ENCODE data around the gene NR1H2.

Gene NR1H2

GRCh38 chr19:50420808-50421207 is 44.6 kb downstream of the NR1H2 start:
- ATAC-seq: no peak

GRCh38 chr19:50422397-50423278 is 46.4 kb downstream of the NR1H2 start:
- ATAC-seq: no peak
- TF ChIP-seq RARB (CRISPR knock-in tag; IDR thresholded peaks at IDR 0.05) (no peak), BACH2 (CRISPR knock-in tag; IDR thresholded peaks at IDR 0.05; ENCODE audit: borderline replicate concordance) (no peak), ZNF565 (CRISPR knock-in tag; conservative IDR thresholded peaks at IDR 0.05; ENCODE audit: low read depth) (no peak), ESRRG (CRISPR knock-in tag; IDR thresholded peaks at IDR 0.05) (no peak), TOX (CRISPR knock-in tag; IDR thresholded peaks at IDR 0.05; ENCODE audit: borderline replicate concordance) (no peak)
- TF ChIP-seq, protein P1, sequence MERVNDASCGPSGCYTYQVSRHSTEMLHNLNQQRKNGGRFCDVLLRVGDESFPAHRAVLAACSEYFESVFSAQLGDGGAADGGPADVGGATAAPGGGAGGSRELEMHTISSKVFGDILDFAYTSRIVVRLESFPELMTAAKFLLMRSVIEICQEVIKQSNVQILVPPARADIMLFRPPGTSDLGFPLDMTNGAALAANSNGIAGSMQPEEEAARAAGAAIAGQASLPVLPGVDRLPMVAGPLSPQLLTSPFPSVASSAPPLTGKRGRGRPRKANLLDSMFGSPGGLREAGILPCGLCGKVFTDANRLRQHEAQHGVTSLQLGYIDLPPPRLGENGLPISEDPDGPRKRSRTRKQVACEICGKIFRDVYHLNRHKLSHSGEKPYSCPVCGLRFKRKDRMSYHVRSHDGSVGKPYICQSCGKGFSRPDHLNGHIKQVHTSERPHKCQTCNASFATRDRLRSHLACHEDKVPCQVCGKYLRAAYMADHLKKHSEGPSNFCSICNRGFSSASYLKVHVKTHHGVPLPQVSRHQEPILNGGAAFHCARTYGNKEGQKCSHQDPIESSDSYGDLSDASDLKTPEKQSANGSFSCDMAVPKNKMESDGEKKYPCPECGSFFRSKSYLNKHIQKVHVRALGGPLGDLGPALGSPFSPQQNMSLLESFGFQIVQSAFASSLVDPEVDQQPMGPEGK (CRISPR knock-in tag; IDR thresholded peaks at IDR 0.05; ENCODE audit: borderline replicate concordance): no peak

More at GRCh38 chr19:50420808-50421207, 44.6 kb downstream of the NR1H2 start:
- TF ChIP-seq GLIS3 (CRISPR knock-in tag; IDR thresholded peaks at IDR 0.05) (no peak), ESRRG (CRISPR knock-in tag; IDR thresholded peaks at IDR 0.05) (no peak), ARNTL (CRISPR knock-in tag; IDR thresholded peaks at IDR 0.05; ENCODE audit: borderline replicate concordance, low read depth) (no peak), RARB (CRISPR knock-in tag; IDR thresholded peaks at IDR 0.05) (no peak), ZNF70 (CRISPR knock-in tag; IDR thresholded peaks at IDR 0.05) (no peak), OSR1 (CRISPR knock-in tag; IDR thresholded peaks at IDR 0.05) (no peak), ZNF565 (CRISPR knock-in tag; conservative IDR thresholded peaks at IDR 0.05; ENCODE audit: low read depth) (no peak), ZFP3 (CRISPR knock-in tag; IDR thresholded peaks at IDR 0.05) (no peak), POU6F1 (CRISPR knock-in tag; IDR thresholded peaks at IDR 0.05; ENCODE audit: borderline replicate concordance, low read depth) (no peak), CSDC2 (CRISPR knock-in tag; IDR thresholded peaks at IDR 0.05) (no peak), PPARA (CRISPR knock-in tag; IDR thresholded peaks at IDR 0.05; ENCODE audit: borderline replicate concordance) (no peak), TOX (CRISPR knock-in tag; IDR thresholded peaks at IDR 0.05; ENCODE audit: borderline replicate concordance) (no peak), TCF4 (CRISPR knock-in tag; IDR thresholded peaks at IDR 0.05; ENCODE audit: borderline replicate concordance) (no peak), ZC3H10 (CRISPR knock-in tag; IDR thresholded peaks at IDR 0.05) (no peak), BACH2 (CRISPR knock-in tag; IDR thresholded peaks at IDR 0.05; ENCODE audit: borderline replicate concordance) (no peak)
- TF ChIP-seq, protein P2, sequence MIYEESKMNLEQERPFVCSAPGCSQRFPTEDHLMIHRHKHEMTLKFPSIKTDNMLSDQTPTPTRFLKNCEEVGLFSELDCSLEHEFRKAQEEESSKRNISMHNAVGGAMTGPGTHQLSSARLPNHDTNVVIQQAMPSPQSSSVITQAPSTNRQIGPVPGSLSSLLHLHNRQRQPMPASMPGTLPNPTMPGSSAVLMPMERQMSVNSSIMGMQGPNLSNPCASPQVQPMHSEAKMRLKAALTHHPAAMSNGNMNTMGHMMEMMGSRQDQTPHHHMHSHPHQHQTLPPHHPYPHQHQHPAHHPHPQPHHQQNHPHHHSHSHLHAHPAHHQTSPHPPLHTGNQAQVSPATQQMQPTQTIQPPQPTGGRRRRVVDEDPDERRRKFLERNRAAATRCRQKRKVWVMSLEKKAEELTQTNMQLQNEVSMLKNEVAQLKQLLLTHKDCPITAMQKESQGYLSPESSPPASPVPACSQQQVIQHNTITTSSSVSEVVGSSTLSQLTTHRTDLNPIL (CRISPR knock-in tag; IDR thresholded peaks at IDR 0.05; ENCODE audit: low read depth): no peak
- TF ChIP-seq, protein P3, sequence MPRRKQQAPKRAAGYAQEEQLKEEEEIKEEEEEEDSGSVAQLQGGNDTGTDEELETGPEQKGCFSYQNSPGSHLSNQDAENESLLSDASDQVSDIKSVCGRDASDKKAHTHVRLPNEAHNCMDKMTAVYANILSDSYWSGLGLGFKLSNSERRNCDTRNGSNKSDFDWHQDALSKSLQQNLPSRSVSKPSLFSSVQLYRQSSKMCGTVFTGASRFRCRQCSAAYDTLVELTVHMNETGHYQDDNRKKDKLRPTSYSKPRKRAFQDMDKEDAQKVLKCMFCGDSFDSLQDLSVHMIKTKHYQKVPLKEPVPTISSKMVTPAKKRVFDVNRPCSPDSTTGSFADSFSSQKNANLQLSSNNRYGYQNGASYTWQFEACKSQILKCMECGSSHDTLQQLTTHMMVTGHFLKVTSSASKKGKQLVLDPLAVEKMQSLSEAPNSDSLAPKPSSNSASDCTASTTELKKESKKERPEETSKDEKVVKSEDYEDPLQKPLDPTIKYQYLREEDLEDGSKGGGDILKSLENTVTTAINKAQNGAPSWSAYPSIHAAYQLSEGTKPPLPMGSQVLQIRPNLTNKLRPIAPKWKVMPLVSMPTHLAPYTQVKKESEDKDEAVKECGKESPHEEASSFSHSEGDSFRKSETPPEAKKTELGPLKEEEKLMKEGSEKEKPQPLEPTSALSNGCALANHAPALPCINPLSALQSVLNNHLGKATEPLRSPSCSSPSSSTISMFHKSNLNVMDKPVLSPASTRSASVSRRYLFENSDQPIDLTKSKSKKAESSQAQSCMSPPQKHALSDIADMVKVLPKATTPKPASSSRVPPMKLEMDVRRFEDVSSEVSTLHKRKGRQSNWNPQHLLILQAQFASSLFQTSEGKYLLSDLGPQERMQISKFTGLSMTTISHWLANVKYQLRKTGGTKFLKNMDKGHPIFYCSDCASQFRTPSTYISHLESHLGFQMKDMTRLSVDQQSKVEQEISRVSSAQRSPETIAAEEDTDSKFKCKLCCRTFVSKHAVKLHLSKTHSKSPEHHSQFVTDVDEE (CRISPR knock-in tag; IDR thresholded peaks at IDR 0.05): no peak
- TF ChIP-seq, protein P4, sequence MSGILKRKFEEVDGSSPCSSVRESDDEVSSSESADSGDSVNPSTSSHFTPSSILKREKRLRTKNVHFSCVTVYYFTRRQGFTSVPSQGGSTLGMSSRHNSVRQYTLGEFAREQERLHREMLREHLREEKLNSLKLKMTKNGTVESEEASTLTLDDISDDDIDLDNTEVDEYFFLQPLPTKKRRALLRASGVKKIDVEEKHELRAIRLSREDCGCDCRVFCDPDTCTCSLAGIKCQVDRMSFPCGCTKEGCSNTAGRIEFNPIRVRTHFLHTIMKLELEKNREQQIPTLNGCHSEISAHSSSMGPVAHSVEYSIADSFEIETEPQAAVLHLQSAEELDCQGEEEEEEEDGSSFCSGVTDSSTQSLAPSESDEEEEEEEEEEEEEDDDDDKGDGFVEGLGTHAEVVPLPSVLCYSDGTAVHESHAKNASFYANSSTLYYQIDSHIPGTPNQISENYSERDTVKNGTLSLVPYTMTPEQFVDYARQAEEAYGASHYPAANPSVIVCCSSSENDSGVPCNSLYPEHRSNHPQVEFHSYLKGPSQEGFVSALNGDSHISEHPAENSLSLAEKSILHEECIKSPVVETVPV (CRISPR knock-in tag; IDR thresholded peaks at IDR 0.05): no peak
- TF ChIP-seq, protein P1 (CRISPR knock-in tag; IDR thresholded peaks at IDR 0.05; ENCODE audit: borderline replicate concordance): no peak

Measured in SK-N-SH treated with all-trans-retinoic acid at 6 μM for 48 hours (cell line).